ENCODE data around the gene GPC3. TPM values are rescaled to one million over a fixed set of nuclear protein-coding genes. Genes with fewer than 3 reads are reported as not detected.

The GPC3 gene
- total RNA-seq, 4 donors from 2014 or later, result 1.4 to 5.8 (median 2.7) TPM

- Histone ChIP-seq H3K4me1 (peaks cover 0 to 8% of the 10 kb centered on the region in 2 donors), H3K27me3 (peaks cover 0 to 21% (median 11%) of the 10 kb centered on the region in 3 donors), H3K27ac (no peak overlapping the region), H3K4me3 (no peak overlapping the region), H3K36me3 (no peaks in the 10 kb centered on the region), H3K9me3 (no peaks in the 10 kb centered on the region)
- TF ChIP-seq CTCF (IDR thresholded peaks at IDR 0.05 in 4 of 5, conservative IDR thresholded peaks at IDR 0.05 in 1 of 5), result no peak
- TF ChIP-seq POLR2A (IDR thresholded peaks at IDR 0.05), result no peak
- intact Hi-C loops (cut with DNase I; ENCODE audit: low total_unique reads) (no loop called here), in situ Hi-C loops (cut with MboI; ENCODE audit: low sequenced_read_pairs in 4 of 4) (no loop called here)
- no peak for DNase-seq
- ATAC-seq, result no peak
Measured at GRCh38 chrX:133980832-133981588, 4.4 kb downstream of the GPC3 start.

GRCh38 chrX:133980406-133980805, 5.0 kb downstream of the GPC3 start:
- no peaks in the 10 kb centered on the region for H3K36me3 ChIP-seq

GRCh38 chrX:133979641-133980230, 5.7 kb downstream of the GPC3 start:
- Histone ChIP-seq H3K27me3 (peaks cover 0 to 15% (median 6%) of the 10 kb centered on the region in 3 donors), H3K9me3 (no peaks in the 10 kb centered on the region), H3K4me3 (no peak overlapping the region), H3K4me1 (no peaks in the 10 kb centered on the region), H3K36me3 (no peaks in the 10 kb centered on the region), H3K27ac (no peak overlapping the region)
- TF ChIP-seq POLR2A (IDR thresholded peaks at IDR 0.05) (no peak), CTCF (IDR thresholded peaks at IDR 0.05 in 4 of 5, conservative IDR thresholded peaks at IDR 0.05 in 1 of 5) (no peak)
- no peak for ATAC-seq
- intact Hi-C loops (cut with DNase I; ENCODE audit: low total_unique reads) (no loop called here), in situ Hi-C loops (cut with MboI; ENCODE audit: low sequenced_read_pairs in 4 of 4) (no loop called here)
- DNase-seq, result no peak

More at GRCh38 chrX:133980406-133980805, 5.0 kb downstream of the GPC3 start:
- ATAC-seq, result no peak
- intact Hi-C loops (cut with DNase I; ENCODE audit: low total_unique reads) (no loop called here), in situ Hi-C loops (cut with MboI; ENCODE audit: low sequenced_read_pairs in 4 of 4) (no loop called here)
- Histone ChIP-seq H3K9me3 (no peaks in the 10 kb centered on the region), H3K27me3 (peaks cover 0 to 17% (median 11%) of the 10 kb centered on the region in 3 donors), H3K4me1 (peaks cover 0 to 6% of the 10 kb centered on the region in 2 donors), H3K4me3 (no peak overlapping the region), H3K27ac (no peak overlapping the region)
- TF ChIP-seq POLR2A (IDR thresholded peaks at IDR 0.05), result no peak
- no peak for TF ChIP-seq CTCF (IDR thresholded peaks at IDR 0.05 in 4 of 5, conservative IDR thresholded peaks at IDR 0.05 in 1 of 5)
- DNase-seq, result no peak

- no peak overlapping the region for H3K27ac ChIP-seq
- H3K4me1 ChIP-seq, result no peaks in the 10 kb centered on the region
- intact Hi-C loops (cut with DNase I; ENCODE audit: low total_unique reads) (no loop called here), in situ Hi-C loops (cut with MboI; ENCODE audit: low sequenced_read_pairs in 4 of 4) (no loop called here)
- H3K9me3 ChIP-seq, result no peaks in the 10 kb centered on the region
- H3K4me3 ChIP-seq, result no peak overlapping the region
- peaks cover 0 to 5% (median 0%) of the 10 kb centered on the region in 3 donors for H3K27me3 ChIP-seq
- DNase-seq (no peak), ATAC-seq (no peak)
- TF ChIP-seq CTCF (IDR thresholded peaks at IDR 0.05 in 4 of 5, conservative IDR thresholded peaks at IDR 0.05 in 1 of 5), result no peak
- no peak for TF ChIP-seq POLR2A (IDR thresholded peaks at IDR 0.05)
- no peaks in the 10 kb centered on the region for H3K36me3 ChIP-seq
Measured at GRCh38 chrX:133973704-133974103, 11.7 kb downstream of the GPC3 start.
